ENCODE data around the gene TACR3.
"Not testable (repeated sequence)": the region's sequence is repeated elsewhere in the genome, so short reads cannot be mapped to it uniquely, and the experiment has no call there.

TACR3 gene

DNA sequence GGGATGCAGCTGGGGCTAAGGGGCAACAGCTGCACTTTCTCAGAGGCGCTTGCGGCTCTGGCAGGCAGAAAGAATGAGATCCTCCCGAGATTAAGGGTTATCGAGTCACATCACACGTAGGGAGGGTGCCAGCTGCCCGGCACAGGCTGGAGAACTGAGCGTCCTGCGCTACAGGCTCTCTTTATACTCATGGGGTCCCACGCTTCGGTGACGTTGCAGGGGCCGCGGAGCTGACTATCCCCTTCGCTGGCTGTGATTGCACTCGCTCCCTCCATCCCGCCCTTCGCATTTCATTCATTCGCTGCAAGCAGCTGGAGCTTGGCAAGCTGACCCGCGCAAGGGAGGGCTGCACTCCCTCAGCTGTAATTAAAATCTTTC, at the start of gene TACR3:
TACR3 (minus strand) TSS at position 156 of the 378 bp plus-strand sequence. CDS start 310 bp downstream, outside the sequence.
- no peak for DNase-seq

DNA sequence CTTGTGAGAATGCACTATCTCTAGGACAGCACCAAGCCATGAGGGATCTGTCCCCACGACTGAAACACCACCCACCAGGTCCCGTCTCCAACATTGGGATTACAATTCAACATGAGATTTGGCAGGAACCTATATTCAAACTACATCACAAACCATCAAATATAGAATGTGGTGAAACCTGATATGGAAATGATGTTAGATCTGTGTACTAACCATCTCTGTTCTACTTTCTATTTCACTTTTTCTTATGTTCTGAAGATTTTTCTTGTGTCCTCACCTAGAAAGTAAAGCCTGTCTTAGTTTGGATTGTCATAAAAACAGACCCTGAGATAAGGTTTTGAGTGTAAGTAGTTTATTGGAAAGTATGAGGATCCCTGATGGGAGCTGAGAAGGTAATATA, 37.8 kb upstream of the TACR3 start:
- DNase-seq, result no peak

DNA sequence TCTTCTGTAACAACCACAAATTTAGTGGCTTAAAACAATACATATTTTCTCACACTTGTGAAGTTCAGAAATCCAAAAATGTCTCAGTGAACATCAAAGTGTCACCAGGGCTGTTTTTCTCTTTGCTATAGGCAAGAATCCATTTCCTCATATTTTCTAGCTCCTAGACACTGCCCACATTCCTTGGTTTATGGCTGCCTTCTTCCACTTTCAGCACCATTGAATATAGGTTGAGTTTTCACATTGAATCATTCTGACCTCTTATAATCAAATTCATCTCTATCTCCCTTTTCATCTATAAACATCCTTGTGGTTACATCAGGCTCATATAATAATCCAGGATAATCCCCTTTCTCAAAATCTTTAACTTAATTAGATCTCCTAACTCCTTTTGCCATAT, 37.0 kb upstream of the TACR3 start:
- DNase-seq, result no peak

DNA sequence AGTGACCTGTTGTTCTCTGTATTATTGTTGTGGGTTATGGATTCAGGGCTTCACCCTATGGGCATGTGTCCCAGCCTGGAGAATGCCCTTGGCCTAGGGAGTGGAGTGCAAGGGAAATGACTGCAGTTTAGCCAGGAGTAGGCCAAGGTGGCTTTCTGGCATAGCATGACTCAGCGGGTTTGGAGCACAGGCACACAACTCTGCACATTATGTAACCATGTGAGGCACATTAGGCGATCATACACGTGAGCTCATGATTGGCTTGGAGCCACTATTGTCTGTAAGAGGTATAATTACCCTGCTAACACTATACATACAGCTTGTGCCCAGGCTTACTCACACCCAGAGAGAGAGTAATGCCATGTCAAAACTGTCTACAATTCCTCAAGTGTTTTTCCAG, 35.1 kb upstream of the TACR3 start:
- DNase-seq, result no peak

- no peak for DNase-seq
Observed at GRCh38 chr4:103753868-103754653, 34.3 kb upstream of the TACR3 start.

GRCh38 chr4:103723150-103723549, 3.4 kb upstream of the TACR3 start:
- DNase-seq, result not testable (repeated sequence)

DNA sequence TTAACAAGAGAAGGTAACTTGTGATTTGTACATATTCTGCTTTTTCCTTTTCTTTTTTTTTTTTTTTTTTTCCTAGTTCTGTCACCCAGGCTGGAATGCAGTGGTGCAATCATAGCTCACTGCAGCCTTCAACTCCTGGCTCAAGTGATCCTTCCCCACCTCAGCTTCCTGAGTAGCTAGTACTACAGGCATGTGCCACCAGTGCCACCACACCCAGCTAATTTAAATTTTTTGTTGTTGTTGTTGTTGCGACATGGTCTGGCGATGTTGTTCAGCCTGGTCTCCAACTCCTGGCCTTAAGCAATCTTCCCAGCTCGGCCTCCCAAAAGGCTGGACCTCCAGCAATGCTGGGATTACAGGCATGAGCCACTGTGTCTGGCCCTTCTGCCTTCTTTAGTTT, 1.5 kb upstream of the TACR3 start:
- no peak for DNase-seq

DNA sequence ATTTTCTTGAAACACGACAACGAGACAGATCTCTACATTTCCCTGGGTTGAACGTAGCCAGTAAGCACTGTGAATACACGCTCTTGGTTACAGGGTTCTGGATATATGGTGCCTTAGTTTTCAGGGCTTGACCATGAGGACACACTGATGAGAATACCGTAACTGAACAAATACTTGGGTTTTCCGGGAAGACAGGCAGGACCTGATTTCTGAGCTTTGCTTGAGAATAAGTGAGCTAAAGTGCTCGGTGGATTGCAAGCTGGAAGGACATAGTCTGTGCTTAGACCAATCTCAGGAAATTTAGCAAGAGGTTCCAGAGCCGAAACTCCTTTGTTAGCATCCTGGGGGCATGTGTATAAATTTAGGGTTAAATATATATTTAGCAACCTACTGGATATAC, 876 bp upstream of the TACR3 start:
- no peak for DNase-seq

GRCh38 chr4:103719105-103719829, 518 bp downstream of the TACR3 start:
- no peak for DNase-seq

DNA sequence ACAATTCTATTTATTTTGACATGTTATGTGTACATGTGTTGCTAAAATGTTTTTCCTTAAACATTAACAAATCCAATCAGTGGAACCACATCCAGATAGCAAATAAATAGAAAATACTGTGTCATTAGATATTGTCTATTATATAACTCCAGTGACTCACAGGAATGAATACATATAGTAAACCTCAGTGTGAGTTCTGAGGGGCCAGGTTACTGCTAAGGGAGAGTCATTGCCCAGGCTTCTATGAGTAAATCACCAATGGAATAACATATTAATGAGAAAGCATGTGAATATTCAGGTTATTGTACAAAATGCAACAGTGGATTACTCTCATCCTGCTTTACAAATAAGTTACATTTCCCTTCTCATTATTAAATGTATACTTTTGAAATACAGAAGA, 27.2 kb downstream of the TACR3 start:
- no peak for DNase-seq

DNA sequence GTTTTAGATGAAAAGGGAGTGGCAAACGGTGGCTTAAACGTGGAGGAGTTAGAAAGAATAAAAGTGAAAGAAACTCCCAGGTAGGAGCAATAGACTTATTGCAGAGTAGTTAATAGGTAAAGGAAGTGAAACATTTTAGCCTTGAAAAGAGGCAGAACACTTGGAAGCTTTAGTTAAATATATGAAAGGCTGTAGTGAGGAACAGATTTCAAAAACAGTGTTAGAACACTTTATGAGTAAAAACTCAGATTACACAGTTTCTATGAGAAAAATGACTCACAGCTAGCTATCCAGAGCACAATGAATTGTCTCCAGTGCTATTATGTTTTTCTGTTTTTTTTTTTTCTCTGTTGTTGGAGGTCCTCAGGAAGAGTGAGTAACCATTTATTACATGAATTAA, 45.8 kb downstream of the TACR3 start:
- no peak for DNase-seq

DNA sequence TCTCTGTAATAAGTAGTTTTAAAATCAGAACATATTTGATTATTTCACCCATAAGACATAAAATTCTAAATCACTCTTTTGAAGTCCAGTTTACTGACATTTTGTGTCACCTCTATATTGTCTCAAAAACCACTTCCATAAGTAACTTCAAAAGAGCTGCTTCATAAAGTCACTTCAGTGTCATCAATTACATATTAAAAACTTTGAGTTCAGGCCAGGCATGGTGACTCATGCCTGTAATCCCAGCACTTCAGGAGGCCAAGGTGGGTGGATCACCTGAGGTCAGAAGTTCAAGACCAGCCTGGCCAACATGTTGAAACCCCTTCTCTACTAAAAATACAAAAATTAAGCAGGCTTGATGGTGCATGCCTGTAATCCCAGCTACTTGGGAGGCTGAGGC, 53.0 kb downstream of the TACR3 start:
- DNase-seq, result not testable (repeated sequence)

DNA sequence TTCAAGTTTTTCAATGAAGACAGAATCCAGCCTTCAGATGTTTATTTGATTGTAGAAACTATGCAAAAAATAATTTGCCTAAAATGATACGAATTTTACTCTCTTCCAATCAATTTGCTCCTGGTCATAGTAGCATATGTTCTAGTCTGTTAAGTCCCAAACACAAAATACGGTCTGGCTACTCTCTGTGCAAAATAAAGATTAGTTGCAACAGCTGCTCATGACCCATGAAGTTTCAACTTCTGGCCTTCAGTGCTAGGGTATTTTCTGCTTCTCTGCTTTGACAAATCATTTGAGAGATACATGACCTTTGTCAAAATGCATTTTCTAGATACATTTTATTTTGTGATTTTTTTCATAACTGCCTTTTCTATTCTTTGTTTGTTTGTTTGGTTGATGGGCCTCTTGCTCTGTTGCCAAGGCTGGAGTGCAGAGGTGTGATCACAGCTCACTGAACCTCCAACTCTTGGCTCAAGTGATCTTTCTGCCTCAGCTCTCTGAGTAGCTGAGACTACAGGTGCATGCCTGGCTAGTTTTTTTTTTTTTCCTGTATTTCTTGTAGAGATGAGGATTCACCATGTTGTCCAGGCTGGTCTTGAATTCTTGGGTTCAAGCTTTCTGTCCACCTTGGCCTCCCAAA, 55.2 kb downstream of the TACR3 start:
- no peak for DNase-seq

DNA sequence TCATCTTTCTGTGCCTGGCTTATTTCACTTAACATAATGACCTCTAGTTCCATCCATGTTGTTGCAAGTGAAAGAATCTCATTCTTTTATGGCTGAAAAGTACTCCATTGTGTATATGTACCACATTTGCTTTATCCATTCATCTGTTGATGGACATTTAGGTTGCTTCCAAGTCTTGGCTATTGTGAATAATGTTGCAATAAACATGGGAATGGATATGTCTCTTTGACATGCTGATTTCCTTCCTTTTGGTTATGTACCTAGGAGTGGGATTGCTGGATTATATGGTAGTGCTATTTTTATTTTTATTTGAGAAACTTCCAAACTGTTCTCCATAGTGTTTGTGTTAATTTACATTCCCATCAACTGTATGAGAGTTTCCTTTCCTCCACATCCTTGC, 71.2 kb downstream of the TACR3 start:
- DNase-seq, result no peak

GRCh38 chr4:103645991-103646390, 73.8 kb downstream of the TACR3 start:
- DNase-seq, result no peak

DNA sequence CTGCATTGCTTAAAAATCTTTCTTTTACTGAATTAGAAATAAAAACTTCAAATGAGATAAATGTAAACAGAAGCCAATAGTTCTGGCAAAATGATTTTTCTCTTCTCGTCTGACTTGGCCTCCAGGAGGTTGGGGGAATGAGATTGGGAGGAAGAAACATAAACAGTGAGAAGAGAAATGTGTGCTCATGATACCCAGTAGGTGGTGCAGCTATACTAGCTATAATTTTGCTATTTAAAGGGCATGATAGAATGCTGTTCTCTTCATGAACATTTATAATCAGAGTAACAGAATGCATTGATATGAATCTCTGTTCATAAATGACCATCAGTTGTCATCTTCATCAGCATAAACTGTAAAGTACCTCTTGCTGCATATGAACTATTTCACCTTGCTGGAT, 85.5 kb downstream of the TACR3 start:
- DNase-seq, result no peak

DNA sequence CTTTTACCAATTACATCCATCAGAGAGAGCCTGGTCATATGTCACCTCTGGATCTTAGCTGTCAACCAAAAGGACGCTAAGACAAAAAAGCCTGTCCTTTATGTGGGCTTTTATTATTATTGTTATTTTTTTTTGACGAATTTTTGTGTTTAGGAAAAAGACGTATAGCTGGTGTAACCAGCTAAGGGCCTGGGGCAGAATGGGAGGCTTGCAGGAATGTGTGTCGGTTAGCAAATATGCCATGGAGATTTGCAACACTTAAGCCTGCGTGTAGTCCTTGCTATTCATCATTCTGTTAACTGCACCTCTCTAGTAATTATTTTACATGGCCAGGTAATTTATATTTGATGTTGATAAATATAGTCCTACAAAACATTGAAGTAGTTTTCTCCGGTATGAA, 93.5 kb downstream of the TACR3 start:
- no peak for DNase-seq

GRCh38 chr4:103591841-103592240, 127.9 kb downstream of the TACR3 start:
- no peak for DNase-seq

DNA sequence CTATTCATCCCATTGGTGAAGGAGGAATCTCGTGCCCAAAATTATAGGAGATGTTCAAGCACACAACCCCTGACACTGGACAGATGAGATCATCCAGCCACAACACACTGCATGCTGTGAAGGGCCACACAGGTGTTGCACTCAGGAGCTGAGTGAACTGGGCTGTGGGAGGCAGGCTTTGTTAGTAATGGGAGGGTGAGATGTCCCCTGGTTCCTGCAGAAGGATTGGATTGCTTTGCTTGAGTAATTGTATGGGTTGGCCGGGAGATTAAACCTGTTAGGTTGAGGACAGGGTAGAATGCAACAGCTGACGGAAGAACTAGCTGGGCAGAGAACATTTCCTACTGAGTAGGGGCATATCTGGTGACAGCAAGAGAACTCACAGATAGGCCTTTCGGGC, 152.2 kb downstream of the TACR3 start:
- DNase-seq, result no peak

- DNase-seq, result not testable (repeated sequence)
Observed at GRCh38 chr4:103559178-103559577, 160.6 kb downstream of the TACR3 start.
